ENCODE data around the gene GPR35.

DNA sequence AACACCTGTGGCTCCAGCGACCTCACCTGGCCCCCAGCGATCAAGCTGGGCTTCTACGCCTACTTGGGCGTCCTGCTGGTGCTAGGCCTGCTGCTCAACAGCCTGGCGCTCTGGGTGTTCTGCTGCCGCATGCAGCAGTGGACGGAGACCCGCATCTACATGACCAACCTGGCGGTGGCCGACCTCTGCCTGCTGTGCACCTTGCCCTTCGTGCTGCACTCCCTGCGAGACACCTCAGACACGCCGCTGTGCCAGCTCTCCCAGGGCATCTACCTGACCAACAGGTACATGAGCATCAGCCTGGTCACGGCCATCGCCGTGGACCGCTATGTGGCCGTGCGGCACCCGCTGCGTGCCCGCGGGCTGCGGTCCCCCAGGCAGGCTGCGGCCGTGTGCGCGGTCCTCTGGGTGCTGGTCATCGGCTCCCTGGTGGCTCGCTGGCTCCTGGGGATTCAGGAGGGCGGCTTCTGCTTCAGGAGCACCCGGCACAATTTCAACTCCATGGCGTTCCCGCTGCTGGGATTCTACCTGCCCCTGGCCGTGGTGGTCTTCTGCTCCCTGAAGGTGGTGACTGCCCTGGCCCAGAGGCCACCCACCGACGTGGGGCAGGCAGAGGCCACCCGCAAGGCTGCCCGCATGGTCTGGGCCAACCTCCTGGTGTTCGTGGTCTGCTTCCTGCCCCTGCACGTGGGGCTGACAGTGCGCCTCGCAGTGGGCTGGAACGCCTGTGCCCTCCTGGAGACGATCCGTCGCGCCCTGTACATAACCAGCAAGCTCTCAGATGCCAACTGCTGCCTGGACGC lies 4.9 kb downstream of the GPR35 start:
- TF ChIP-seq CTCF (conservative IDR thresholded peaks at IDR 0.05) (no peak), ZFX (IDR thresholded peaks at IDR 0.05) (no peak)
